MM.1S (cell line): ENCODE data around the gene SCFD2.
"Not testable (repeated sequence)": the region's sequence is repeated elsewhere in the genome, so short reads cannot be mapped to it uniquely, and the experiment has no call there.

Experiments used
- CTCF ChIP-seq: fragments of 300-600 bp; sonication (generic); IDR thresholded peaks from 2 replicates; pipeline ENCODE4 v1.5.1; 2016; ENCODE audit warnings: antibody characterized with exemption, low read length, mixed read lengths
- EZH2 ChIP-seq: fragments of 300-600 bp; sonication (generic); optimal IDR thresholded peaks from 2 replicates; pipeline ENCODE3; 2017; ENCODE audit warnings: low read depth, mild to moderate bottlenecking, antibody characterized with exemption, low read length, mixed read lengths

GRCh38 chr4:52834641-52835456 lies 531.0 kb downstream of the SCFD2 start:
- TF ChIP-seq CTCF, EZH2: not testable (repeated sequence)
